ENCODE measurements around the gene ZNF587B.
A peak's percentile ranks its signal among the peaks of the same experiment; 100 is the strongest.

ZNF587B gene

DNA sequence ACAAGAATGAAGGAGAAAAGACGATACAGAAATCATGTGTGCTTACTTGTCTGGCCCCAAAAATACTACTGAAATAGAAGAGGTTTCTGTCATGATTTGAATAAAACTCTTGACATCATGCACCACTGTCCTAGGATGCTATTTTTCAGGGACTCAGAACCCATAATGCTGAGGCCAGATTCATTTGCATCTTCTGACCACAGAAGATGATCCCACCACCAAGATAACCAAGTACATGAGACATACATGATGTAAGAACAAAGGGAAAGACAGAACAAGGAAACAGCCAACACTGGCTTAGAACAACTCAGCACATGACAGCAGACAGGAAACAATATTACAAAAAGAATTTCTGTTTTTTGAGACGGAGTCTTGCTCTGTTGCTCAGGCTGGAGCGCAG lies 17.9 kb upstream of the ZNF587B start:
- TF ChIP-seq YY1 (IDR thresholded peaks at IDR 0.05; ENCODE audit: low read depth) (no peak), NFIC (IDR thresholded peaks at IDR 0.05) (no peak), ZBTB7A (IDR thresholded peaks at IDR 0.05; ENCODE audit: low read depth) (no peak), EGR1 (IDR thresholded peaks at IDR 0.05) (no peak), EP300 (IDR thresholded peaks at IDR 0.05; ENCODE audit: borderline replicate concordance) (no peak), REST (IDR thresholded peaks at IDR 0.05; ENCODE audit: low read depth) (no peak), TAF1 (IDR thresholded peaks at IDR 0.05; ENCODE audit: low read depth) (no peak), TEAD4 (IDR thresholded peaks at IDR 0.05) (no peak), RAD21 (IDR thresholded peaks at IDR 0.05; ENCODE audit: low read depth) (no peak), TCF12 (IDR thresholded peaks at IDR 0.05; ENCODE audit: low read depth) (no peak), CEBPB (IDR thresholded peaks at IDR 0.05) (no peak), FOXM1 (IDR thresholded peaks at IDR 0.05; ENCODE audit: borderline replicate concordance, low read depth) (no peak)

DNA sequence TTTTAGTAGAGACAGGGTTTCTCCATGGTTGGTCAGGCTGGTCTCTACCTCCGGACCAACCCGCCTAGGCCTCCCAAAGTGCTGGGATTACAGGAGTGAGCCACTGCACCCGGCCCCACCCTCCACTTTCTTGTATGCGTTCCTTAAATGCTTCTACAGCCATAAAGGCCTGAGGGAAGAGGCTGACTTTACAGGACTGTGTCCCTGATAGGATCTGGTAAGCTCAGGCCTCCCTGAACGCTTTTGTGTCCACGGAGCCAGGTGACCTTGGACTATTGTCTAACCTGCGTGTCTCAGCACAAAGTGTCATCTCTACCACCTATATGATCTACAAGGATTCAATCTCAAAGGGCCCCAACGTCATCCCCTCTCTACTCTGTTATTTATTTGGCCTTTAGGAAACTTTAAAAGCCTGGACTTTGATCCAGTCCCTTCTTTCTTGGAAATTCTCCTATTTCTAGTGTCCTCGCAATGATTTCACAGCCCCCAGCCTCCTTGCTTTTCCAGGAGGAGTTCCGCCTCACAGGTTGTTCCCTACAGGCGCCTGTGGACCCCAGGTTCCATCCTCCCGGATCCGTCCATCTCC lies 16.1 kb upstream of the ZNF587B start:
- TF ChIP-seq ZBTB7A (IDR thresholded peaks at IDR 0.05; ENCODE audit: low read depth) (no peak), MAX (IDR thresholded peaks at IDR 0.05) (no peak), REST (IDR thresholded peaks at IDR 0.05; ENCODE audit: low read depth) (no peak)

- TF ChIP-seq RAD21 (IDR thresholded peaks at IDR 0.05; ENCODE audit: low read depth) (no peak), MAX (IDR thresholded peaks at IDR 0.05) (0 out of 2 replicates have a peak, but pooled peaks have one; percentile 68), TEAD4 (IDR thresholded peaks at IDR 0.05) (no peak), YY1 (IDR thresholded peaks at IDR 0.05; ENCODE audit: low read depth) (peak; percentile 50; the same call in 1 of the 2 replicates), NFIC (IDR thresholded peaks at IDR 0.05) (no peak), ZBTB7A (IDR thresholded peaks at IDR 0.05; ENCODE audit: low read depth) (no peak), FOXM1 (IDR thresholded peaks at IDR 0.05; ENCODE audit: borderline replicate concordance, low read depth) (no peak), CEBPB (IDR thresholded peaks at IDR 0.05) (no peak), EP300 (IDR thresholded peaks at IDR 0.05; ENCODE audit: borderline replicate concordance) (no peak), TAF1 (IDR thresholded peaks at IDR 0.05; ENCODE audit: low read depth) (peak; percentile 69), TCF12 (IDR thresholded peaks at IDR 0.05; ENCODE audit: low read depth) (no peak), EGR1 (IDR thresholded peaks at IDR 0.05) (no peak), REST (IDR thresholded peaks at IDR 0.05; ENCODE audit: low read depth) (no peak), CREB1 (IDR thresholded peaks at IDR 0.05; ENCODE audit: low read depth) (peak; percentile 67)
- TF ChIP-seq, protein P1, sequence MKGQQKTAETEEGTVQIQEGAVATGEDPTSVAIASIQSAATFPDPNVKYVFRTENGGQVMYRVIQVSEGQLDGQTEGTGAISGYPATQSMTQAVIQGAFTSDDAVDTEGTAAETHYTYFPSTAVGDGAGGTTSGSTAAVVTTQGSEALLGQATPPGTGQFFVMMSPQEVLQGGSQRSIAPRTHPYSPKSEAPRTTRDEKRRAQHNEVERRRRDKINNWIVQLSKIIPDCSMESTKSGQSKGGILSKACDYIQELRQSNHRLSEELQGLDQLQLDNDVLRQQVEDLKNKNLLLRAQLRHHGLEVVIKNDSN (IDR thresholded peaks at IDR 0.05): peak; percentile 20; the same call in 1 of the 2 replicates
These were observed 15.4 kb upstream of the ZNF587B start, which contains the start of gene ZNF552 for GRCh38 chr19:57814505-57815246. ZNF552 (minus strand) TSS chr19:57814913; CDS start chr19:57814743, 170 bp downstream.

GRCh38 chr19:57815247-57816075 lies 14.6 kb upstream of the ZNF587B start:
- no peak for TF ChIP-seq TCF12 (IDR thresholded peaks at IDR 0.05; ENCODE audit: low read depth)
- TF ChIP-seq, protein P1 (IDR thresholded peaks at IDR 0.05): no peak
- TF ChIP-seq NFIC (IDR thresholded peaks at IDR 0.05): no peak
- TF ChIP-seq CREB1 (IDR thresholded peaks at IDR 0.05; ENCODE audit: low read depth): no peak
- no peak for TF ChIP-seq REST (IDR thresholded peaks at IDR 0.05; ENCODE audit: low read depth)
- TF ChIP-seq MAX (IDR thresholded peaks at IDR 0.05): no peak
- TF ChIP-seq EP300 (IDR thresholded peaks at IDR 0.05; ENCODE audit: borderline replicate concordance): no peak
- no peak for TF ChIP-seq ZBTB7A (IDR thresholded peaks at IDR 0.05; ENCODE audit: low read depth)
- TF ChIP-seq TEAD4 (IDR thresholded peaks at IDR 0.05): no peak
- no peak for TF ChIP-seq TAF1 (IDR thresholded peaks at IDR 0.05; ENCODE audit: low read depth)
- TF ChIP-seq FOXM1 (IDR thresholded peaks at IDR 0.05; ENCODE audit: borderline replicate concordance, low read depth): no peak
- no peak for TF ChIP-seq EGR1 (IDR thresholded peaks at IDR 0.05)
- no peak for TF ChIP-seq YY1 (IDR thresholded peaks at IDR 0.05; ENCODE audit: low read depth)
- no peak for TF ChIP-seq CEBPB (IDR thresholded peaks at IDR 0.05)
- TF ChIP-seq RAD21 (IDR thresholded peaks at IDR 0.05; ENCODE audit: low read depth): no peak
